Hepatocyte (in vitro differentiated cells): Measurements from ENCODE around the gene FAM53C.

Source experiments
- CTCF ChIP-seq: fragments of 200-600 bp; sonication (generic); IDR thresholded peaks from 2 replicates; pipeline ENCODE4 v1.5.1; 2016; ENCODE audit warnings: antibody characterized with exemption, mild to moderate bottlenecking; ENCODE audit not compliant: poor library complexity
- EZH2 ChIP-seq: fragments of 200-600 bp; sonication (generic); IDR thresholded peaks from 2 replicates; pipeline ENCODE4 v1.6.1; 2016; ENCODE audit warnings: antibody characterized with exemption, mild to moderate bottlenecking, borderline replicate concordance
- EZH2phosphoT487 ChIP-seq: fragments of 200-600 bp; sonication (generic); IDR thresholded peaks from one replicate; pipeline ENCODE4 v1.6.1; 2018; ENCODE audit warnings: antibody characterized with exemption, mild to moderate bottlenecking, low read depth, moderate library complexity; ENCODE audit not compliant: unreplicated experiment, severe bottlenecking

GRCh38 chr5:138369261-138369660 is 31.2 kb downstream of the FAM53C start:
- TF ChIP-seq CTCF (no peak), EZH2 (no peak), EZH2phosphoT487 (no peak)
